A549 (cell line): ENCODE measurements around the gene ARHGAP22. TPM values are rescaled to one million over a fixed set of nuclear protein-coding genes. Genes with fewer than 3 reads are reported as not detected.

Experiments
- ATAC-seq, 2 experiments: fragments of 200-7000 bp in 1 of 2; fragments of >200 bp in 1 of 2; cut with Nextera tagmentation in 1 of 2; cut with Tn5 transposase in 1 of 2; 3 replicates each; pipeline versions ENCODE4 v1.8.0 to v1.9.1; 2018 to 2020; ENCODE audit warnings: mild to moderate bottlenecking in 1 of 2, moderate library complexity in 1 of 2
- CTCF ChIA-PET: fragments of 300-600 bp; sonication (Branson Sonifier 250); formaldehyde crosslinking; extraction: SDS; loops from one replicate; lab custom pipeline; 2021; ENCODE audit warnings: antibody characterized with exemption, inconsistent platforms; lab: Yijun Ruan, JAX
- POLR2A ChIA-PET: fragments of 350-600 bp; formaldehyde crosslinking; extraction: SDS; loops from one replicate; lab custom pipeline; 2021; ENCODE audit warnings: antibody characterized with exemption, inconsistent platforms; lab: Yijun Ruan, JAX
- DNase-seq, 2 experiments: peaks; one replicate each; pipeline versions ENCODE4 v3.0.0 to v3.0.0-alpha.2; 2011 to 2016; ENCODE audit warnings: low read depth in 1 of 2, low spot score in 1 of 2
- FAIRE-seq: peaks from 2 replicates; lab custom pipeline; 2011; peaks lifted over from hg19 to GRCh38; lab: Jason Lieb, UNC
- H3K27ac ChIP-seq, 2 experiments: fragments of >200 bp; sonication (Bioruptor Twin); formaldehyde crosslinking; 3 replicates each; pipeline ENCODE4 v1.5.1; 2016 to 2017
- H3K4me1 ChIP-seq: fragments of >200 bp; sonication (Bioruptor Twin); formaldehyde crosslinking; 3 replicates; pipeline ENCODE4 v1.6.1; 2016
- H3K4me2 ChIP-seq: fragments of >200 bp; sonication (Bioruptor Twin); formaldehyde crosslinking; 3 replicates; pipeline ENCODE4 v1.6.1; 2016
- H3K4me3 ChIP-seq: fragments of >200 bp; sonication (Bioruptor Twin); formaldehyde crosslinking; 3 replicates; pipeline ENCODE4 v1.5.1; 2016
- H3K9me3 ChIP-seq: fragments of >200 bp; sonication (Bioruptor Twin); formaldehyde crosslinking; 3 replicates; pipeline ENCODE4 v1.6.1; 2016
- CBX8 ChIP-seq: fragments of 200-600 bp; sonication (generic); IDR thresholded peaks from 2 replicates; pipeline ENCODE4 v1.6.1; 2016
- CEBPB ChIP-seq, 2 experiments: fragments of >200 bp in 1 of 2; sonication (Bioruptor Twin) in 1 of 2; formaldehyde crosslinking in 1 of 2; IDR thresholded peaks; 2 replicates each; pipeline ENCODE4 v1.6.1; 2012 to 2016
- CHD4 ChIP-seq: fragments of 200-600 bp; sonication (generic); IDR thresholded peaks from 2 replicates; pipeline ENCODE4 v1.6.1; 2016; ENCODE audit warnings: antibody characterized with exemption, mild to moderate bottlenecking, borderline replicate concordance
- EHF ChIP-seq: fragments of 250-450 bp; sonication (Bioruptor Pico); IDR thresholded peaks from 2 replicates; pipeline ENCODE4 v1.5.0; 2020; ENCODE audit warnings: mild to moderate bottlenecking
- EHMT2 ChIP-seq: fragments of 200-600 bp; sonication (generic); IDR thresholded peaks from 2 replicates; pipeline ENCODE4 v1.6.1; 2016; ENCODE audit warnings: antibody characterized with exemption, low read depth, mild to moderate bottlenecking, moderate library complexity
- FOSB ChIP-seq: fragments of 250-450 bp; sonication (Bioruptor Pico); IDR thresholded peaks from 2 replicates; pipeline ENCODE4 v1.5.0; 2020; ENCODE audit warnings: mild to moderate bottlenecking, moderate library complexity
- FOXS1 ChIP-seq: fragments of 250-450 bp; sonication (Bioruptor Pico); IDR thresholded peaks from 2 replicates; pipeline ENCODE4 v1.5.0; 2020; ENCODE audit warnings: mild to moderate bottlenecking, moderate library complexity
- HDAC2 ChIP-seq: fragments of 200-600 bp; sonication (generic); IDR thresholded peaks from 2 replicates; pipeline ENCODE4 v1.6.1; 2016
- HOXB13 ChIP-seq: fragments of 250-450 bp; sonication (Bioruptor Pico); IDR thresholded peaks from 2 replicates; pipeline ENCODE4 v1.5.0; 2020; ENCODE audit warnings: low read depth, mild to moderate bottlenecking, moderate library complexity
- HOXB5 ChIP-seq: fragments of 250-450 bp; sonication (Bioruptor Pico); IDR thresholded peaks from 2 replicates; pipeline ENCODE4 v1.5.0; 2020; ENCODE audit warnings: mild to moderate bottlenecking, moderate library complexity
- KDM1A ChIP-seq: fragments of 200-600 bp; sonication (generic); IDR thresholded peaks from 2 replicates; pipeline ENCODE4 v1.6.1; 2016; ENCODE audit warnings: low read depth, mild to moderate bottlenecking
- MAFK ChIP-seq: fragments of 450-650 bp; IDR thresholded peaks from 2 replicates; pipeline ENCODE4 v1.6.1; 2014; ENCODE audit not compliant: partially characterized antibody
- MYC ChIP-seq: IDR thresholded peaks from 2 replicates; pipeline ENCODE4 v1.6.1; 2012; ENCODE audit warnings: mild to moderate bottlenecking, inconsistent platforms, low read length, improper control_type of control experiment, borderline replicate concordance
- POLR2AphosphoS2 ChIP-seq: conservative IDR thresholded peaks from 2 replicates; pipeline ENCODE4 v1.6.1; 2012; ENCODE audit warnings: low read length, improper control_type of control experiment, inconsistent platforms
- RAD21 ChIP-seq, 2 experiments: fragments of >200 bp in 1 of 2; sonication (Bioruptor Twin) in 1 of 2; formaldehyde crosslinking in 1 of 2; IDR thresholded peaks in 1 of 2; conservative IDR thresholded peaks in 1 of 2; 2 replicates in 1 of 2; 3 replicates in 1 of 2; pipeline ENCODE4 v1.6.1; 2012 to 2018; ENCODE audit warnings: inconsistent platforms in 1 of 2
- RARB ChIP-seq: fragments of 250-450 bp; sonication (Bioruptor Pico); IDR thresholded peaks from 2 replicates; pipeline ENCODE4 v1.8.0; 2021; ENCODE audit warnings: mild to moderate bottlenecking, moderate library complexity
- RCOR1 ChIP-seq: fragments of 150-350 bp; IDR thresholded peaks from 2 replicates; pipeline ENCODE4 v1.6.1; 2014; ENCODE audit warnings: antibody characterized with exemption, low read length, low read depth
- RNF2 ChIP-seq: fragments of 200-600 bp; sonication (generic); IDR thresholded peaks from 2 replicates; pipeline ENCODE4 v1.6.1; 2016; ENCODE audit warnings: low read depth, mild to moderate bottlenecking, antibody characterized with exemption, moderate library complexity, borderline replicate concordance
- SMC3 ChIP-seq: fragments of >200 bp; sonication (Bioruptor Twin); formaldehyde crosslinking; IDR thresholded peaks from 3 replicates; pipeline ENCODE4 v1.6.1; 2018; ENCODE audit warnings: inconsistent platforms
- ZNF302 ChIP-seq: fragments of 250-450 bp; sonication (Bioruptor Pico); IDR thresholded peaks from 2 replicates; pipeline ENCODE4 v1.9.0; 2021; ENCODE audit warnings: inconsistent platforms, mild to moderate bottlenecking, moderate library complexity
- ZSCAN20 ChIP-seq: fragments of 250-450 bp; sonication (Bioruptor Pico); IDR thresholded peaks from 2 replicates; pipeline ENCODE4 v1.8.0; 2022; ENCODE audit warnings: mild to moderate bottlenecking, moderate library complexity
- WGBS: methylation state at CpG from one replicate; pipeline ENCODE4 v1.1.6; 2017; ENCODE audit errors: missing lambda C conversion rate; 5-methylcytosine and 5-hydroxymethylcytosine counted together
- polyA plus RNA-seq, 4 experiments: library from polyadenylated mRNA; depleted of rRNA in 3 of 4; stranded (reverse); fragments of >200 nt; fragmentation: RNase III in 1 of 4; extraction: RNeasy Plus Mini Kit Qiagen cat#74134 plus additional on column Dnase treatment in 1 of 4; gene quantifications; 2 replicates in 3 of 4; 3 replicates in 1 of 4; pipeline ENCODE4 v1.2.3, GENCODE V29; 2011 to 2017
- TF ChIP-seq, protein P1 (sequence below): fragments of >200 bp; sonication (Bioruptor Twin); formaldehyde crosslinking; IDR thresholded peaks from 3 replicates; pipeline ENCODE4 v1.6.1; 2016
- TF ChIP-seq, protein P2 (sequence below): fragments of 200-600 bp; sonication (generic); IDR thresholded peaks from 2 replicates; pipeline ENCODE4 v1.6.1; 2016; ENCODE audit warnings: antibody characterized with exemption, mild to moderate bottlenecking, moderate library complexity
- TF ChIP-seq, protein P3 (sequence below): fragments of 250-450 bp; sonication (Bioruptor Pico); IDR thresholded peaks from 2 replicates; pipeline ENCODE4 v1.5.0; 2021; ENCODE audit warnings: mild to moderate bottlenecking, moderate library complexity, borderline replicate concordance
- TF ChIP-seq, protein P4 (sequence below): IDR thresholded peaks from 2 replicates; pipeline ENCODE4 v1.6.1; 2012; ENCODE audit warnings: low read depth, borderline replicate concordance
- TF ChIP-seq, protein P5 (sequence below): fragments of 450-650 bp; IDR thresholded peaks from 2 replicates; pipeline ENCODE4 v1.6.1; 2014; ENCODE audit warnings: antibody characterized with exemption

ARHGAP22 gene
- polyA plus RNA-seq, 2 of the 4 experiments (the other 2 are of a cell fraction): 1.9 to 3.2 TPM

DNA sequence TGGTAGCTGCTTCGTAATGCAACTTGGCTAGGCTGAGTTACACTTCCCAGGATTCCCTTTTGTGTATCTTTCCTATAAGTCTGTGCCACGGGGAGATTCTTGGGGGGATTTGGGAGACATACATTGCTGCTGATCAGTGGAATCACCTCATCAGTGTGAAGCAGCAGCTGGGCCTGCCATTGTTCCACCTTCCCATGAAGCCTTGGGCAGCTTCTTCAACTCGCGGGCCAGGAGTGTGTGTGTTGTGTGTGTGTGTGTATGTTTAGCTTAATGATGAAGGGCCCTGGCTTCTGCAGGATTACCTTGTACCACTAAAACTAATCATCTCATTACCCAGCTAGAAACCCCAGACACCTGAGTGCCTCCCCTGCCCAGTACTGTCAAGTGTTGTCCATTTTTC, 33.3 kb upstream of the ARHGAP22 start (continued):
- TF ChIP-seq, protein P1, sequence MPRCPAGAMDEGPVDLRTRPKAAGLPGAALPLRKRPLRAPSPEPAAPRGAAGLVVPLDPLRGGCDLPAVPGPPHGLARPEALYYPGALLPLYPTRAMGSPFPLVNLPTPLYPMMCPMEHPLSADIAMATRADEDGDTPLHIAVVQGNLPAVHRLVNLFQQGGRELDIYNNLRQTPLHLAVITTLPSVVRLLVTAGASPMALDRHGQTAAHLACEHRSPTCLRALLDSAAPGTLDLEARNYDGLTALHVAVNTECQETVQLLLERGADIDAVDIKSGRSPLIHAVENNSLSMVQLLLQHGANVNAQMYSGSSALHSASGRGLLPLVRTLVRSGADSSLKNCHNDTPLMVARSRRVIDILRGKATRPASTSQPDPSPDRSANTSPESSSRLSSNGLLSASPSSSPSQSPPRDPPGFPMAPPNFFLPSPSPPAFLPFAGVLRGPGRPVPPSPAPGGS: no peak
- TF ChIP-seq CEBPB (IDR thresholded peaks at IDR 0.05): no peak
- no peak for TF ChIP-seq ZSCAN20 (CRISPR knock-in tag)
- TF ChIP-seq FOSB (CRISPR knock-in tag): no peak
- TF ChIP-seq, all 56 proteins: peak for 0

DNA sequence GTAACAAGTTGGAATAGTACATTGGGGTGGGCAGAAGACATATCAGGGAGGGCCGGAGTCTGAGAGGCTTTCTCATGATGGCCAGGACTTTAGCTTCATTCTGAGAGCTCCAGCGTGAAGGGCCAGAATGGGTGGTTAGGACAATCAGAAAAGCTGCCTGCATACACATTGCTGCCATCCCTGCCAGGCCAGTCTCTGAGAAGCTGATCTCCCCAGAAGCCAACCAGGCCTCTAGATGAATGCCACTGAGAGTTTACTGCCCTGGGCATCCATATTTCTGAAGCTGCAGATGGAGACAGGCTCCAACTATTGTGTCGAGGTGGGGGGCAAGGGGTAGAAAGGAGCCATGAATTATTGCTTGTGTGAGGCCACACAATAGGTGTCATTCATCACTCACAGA, 32.0 kb upstream of the ARHGAP22 start:
- 77% methylated on average over 3 of the region's 3 CpGs for WGBS
- no peak overlapping the region for H3K27ac ChIP-seq
- H3K9me3 ChIP-seq: peaks cover 8% of the 10 kb centered on the region; the same call in 2 of the 3 replicates
- DNase-seq: no peak
- ATAC-seq: no peak
- no peak overlapping the region for H3K4me3 ChIP-seq
- H3K4me2 ChIP-seq: no peak overlapping the region
- ChIA-PET POLR2A (no interaction called here), CTCF (interaction anchor here (0.6 to 6.6 kb wide), 6 partner anchors 12 to 1541 kb away, joined by 3 to 69 read pairs (median 4); no protein-coding TSS in a partner anchor)
- no peaks in the 10 kb centered on the region for H3K4me1 ChIP-seq
- no peak for FAIRE-seq
- no peak for TF ChIP-seq MYC
- no peak for TF ChIP-seq HOXB5 (CRISPR knock-in tag)
- no peak for TF ChIP-seq HDAC2
- TF ChIP-seq, protein P2, sequence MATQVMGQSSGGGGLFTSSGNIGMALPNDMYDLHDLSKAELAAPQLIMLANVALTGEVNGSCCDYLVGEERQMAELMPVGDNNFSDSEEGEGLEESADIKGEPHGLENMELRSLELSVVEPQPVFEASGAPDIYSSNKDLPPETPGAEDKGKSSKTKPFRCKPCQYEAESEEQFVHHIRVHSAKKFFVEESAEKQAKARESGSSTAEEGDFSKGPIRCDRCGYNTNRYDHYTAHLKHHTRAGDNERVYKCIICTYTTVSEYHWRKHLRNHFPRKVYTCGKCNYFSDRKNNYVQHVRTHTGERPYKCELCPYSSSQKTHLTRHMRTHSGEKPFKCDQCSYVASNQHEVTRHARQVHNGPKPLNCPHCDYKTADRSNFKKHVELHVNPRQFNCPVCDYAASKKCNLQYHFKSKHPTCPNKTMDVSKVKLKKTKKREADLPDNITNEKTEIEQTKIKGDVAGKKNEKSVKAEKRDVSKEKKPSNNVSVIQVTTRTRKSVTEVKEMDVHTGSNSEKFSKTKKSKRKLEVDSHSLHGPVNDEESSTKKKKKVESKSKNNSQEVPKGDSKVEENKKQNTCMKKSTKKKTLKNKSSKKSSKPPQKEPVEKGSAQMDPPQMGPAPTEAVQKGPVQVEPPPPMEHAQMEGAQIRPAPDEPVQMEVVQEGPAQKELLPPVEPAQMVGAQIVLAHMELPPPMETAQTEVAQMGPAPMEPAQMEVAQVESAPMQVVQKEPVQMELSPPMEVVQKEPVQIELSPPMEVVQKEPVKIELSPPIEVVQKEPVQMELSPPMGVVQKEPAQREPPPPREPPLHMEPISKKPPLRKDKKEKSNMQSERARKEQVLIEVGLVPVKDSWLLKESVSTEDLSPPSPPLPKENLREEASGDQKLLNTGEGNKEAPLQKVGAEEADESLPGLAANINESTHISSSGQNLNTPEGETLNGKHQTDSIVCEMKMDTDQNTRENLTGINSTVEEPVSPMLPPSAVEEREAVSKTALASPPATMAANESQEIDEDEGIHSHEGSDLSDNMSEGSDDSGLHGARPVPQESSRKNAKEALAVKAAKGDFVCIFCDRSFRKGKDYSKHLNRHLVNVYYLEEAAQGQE: no peak
- TF ChIP-seq, protein P3, sequence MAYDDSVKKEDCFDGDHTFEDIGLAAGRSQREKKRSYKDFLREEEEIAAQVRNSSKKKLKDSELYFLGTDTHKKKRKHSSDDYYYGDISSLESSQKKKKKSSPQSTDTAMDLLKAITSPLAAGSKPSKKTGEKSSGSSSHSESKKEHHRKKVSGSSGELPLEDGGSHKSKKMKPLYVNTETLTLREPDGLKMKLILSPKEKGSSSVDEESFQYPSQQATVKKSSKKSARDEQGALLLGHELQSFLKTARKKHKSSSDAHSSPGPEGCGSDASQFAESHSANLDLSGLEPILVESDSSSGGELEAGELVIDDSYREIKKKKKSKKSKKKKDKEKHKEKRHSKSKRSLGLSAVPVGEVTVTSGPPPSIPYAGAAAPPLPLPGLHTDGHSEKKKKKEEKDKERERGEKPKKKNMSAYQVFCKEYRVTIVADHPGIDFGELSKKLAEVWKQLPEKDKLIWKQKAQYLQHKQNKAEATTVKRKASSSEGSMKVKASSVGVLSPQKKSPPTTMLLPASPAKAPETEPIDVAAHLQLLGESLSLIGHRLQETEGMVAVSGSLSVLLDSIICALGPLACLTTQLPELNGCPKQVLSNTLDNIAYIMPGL (CRISPR knock-in tag): no peak
- no peak for TF ChIP-seq EHMT2

DNA sequence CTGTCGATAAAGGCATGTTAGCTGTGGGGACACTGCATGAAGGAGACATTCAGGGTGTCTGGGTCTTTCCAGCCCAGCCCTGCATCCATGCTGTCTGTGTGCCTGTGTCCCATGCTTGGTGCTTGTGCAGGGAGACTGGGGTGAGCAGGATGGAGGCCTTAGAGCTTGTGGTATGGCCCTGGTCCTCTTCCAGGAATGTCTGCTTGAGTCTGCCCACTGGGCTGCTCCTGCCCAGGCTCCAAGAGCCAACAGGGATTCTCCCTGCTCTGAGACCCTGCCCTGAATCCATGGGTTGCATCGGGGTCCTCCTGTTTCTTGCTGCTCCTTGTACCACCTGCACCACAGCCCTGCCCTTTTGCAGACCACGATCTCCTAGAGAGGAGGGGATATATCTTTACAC, 31.4 kb upstream of the ARHGAP22 start:
- Histone ChIP-seq H3K4me1 (no peaks in the 10 kb centered on the region), H3K9me3 (peaks cover 7% of the 10 kb centered on the region; the same call in 2 of the 3 replicates), H3K27ac (no peak overlapping the region), H3K4me3 (no peak overlapping the region), H3K4me2 (no peak overlapping the region)
- ChIA-PET POLR2A (no interaction called here), CTCF (interaction anchor here (1.3 to 6.6 kb wide), 3 partner anchors 20 to 83 kb away, joined by 4 to 69 read pairs (median 5); no protein-coding TSS in a partner anchor)
- DNase-seq (no peak), FAIRE-seq (no peak), ATAC-seq (no peak)
- 31% methylated on average over 3 of the region's 3 CpGs for whole genome bisulfite sequencing
- TF ChIP-seq HOXB13 (CRISPR knock-in tag) (no peak), POLR2AphosphoS2 (no peak), MAFK (no peak), FOXS1 (CRISPR knock-in tag) (no peak), RARB (CRISPR knock-in tag) (no peak), ZNF302 (CRISPR knock-in tag) (no peak), CHD4 (no peak), CBX8 (no peak), KDM1A (no peak), RAD21 (conservative IDR thresholded peaks at IDR 0.05 in 1 of 2, IDR thresholded peaks at IDR 0.05 in 1 of 2) (no peak), EHF (no peak), RCOR1 (no peak), RNF2 (no peak), SMC3 (no peak)
- TF ChIP-seq, protein P4, sequence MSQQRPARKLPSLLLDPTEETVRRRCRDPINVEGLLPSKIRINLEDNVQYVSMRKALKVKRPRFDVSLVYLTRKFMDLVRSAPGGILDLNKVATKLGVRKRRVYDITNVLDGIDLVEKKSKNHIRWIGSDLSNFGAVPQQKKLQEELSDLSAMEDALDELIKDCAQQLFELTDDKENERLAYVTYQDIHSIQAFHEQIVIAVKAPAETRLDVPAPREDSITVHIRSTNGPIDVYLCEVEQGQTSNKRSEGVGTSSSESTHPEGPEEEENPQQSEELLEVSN: no peak
- TF ChIP-seq, protein P5, sequence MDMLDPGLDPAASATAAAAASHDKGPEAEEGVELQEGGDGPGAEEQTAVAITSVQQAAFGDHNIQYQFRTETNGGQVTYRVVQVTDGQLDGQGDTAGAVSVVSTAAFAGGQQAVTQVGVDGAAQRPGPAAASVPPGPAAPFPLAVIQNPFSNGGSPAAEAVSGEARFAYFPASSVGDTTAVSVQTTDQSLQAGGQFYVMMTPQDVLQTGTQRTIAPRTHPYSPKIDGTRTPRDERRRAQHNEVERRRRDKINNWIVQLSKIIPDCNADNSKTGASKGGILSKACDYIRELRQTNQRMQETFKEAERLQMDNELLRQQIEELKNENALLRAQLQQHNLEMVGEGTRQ: no peak
- TF ChIP-seq, protein P1: no peak
